HEK293T (cell line): ENCODE measurements around the gene RBBP4.

Experiments used
- CTCF ChIA-PET: fragments of 350-600 bp; formaldehyde crosslinking; extraction: SDS; loops from one replicate; lab custom pipeline; 2021; ENCODE audit warnings: antibody characterized with exemption, inconsistent platforms; lab: Yijun Ruan, JAX
- POLR2A ChIA-PET: fragments of 350-600 bp; formaldehyde crosslinking; extraction: SDS; loops from one replicate; lab custom pipeline; 2020; ENCODE audit warnings: antibody characterized with exemption, inconsistent platforms; lab: Yijun Ruan, JAX
- DNase-seq: peaks from one replicate; pipeline ENCODE4 v3.0.0; 2012; ENCODE audit warnings: mixed read lengths; ENCODE audit errors: extremely low spot score
- ARNT ChIP-seq: fragments of 450-650 bp; IDR thresholded peaks from 2 replicates; pipeline ENCODE4 v1.6.1; 2017; ENCODE audit warnings: mild to moderate bottlenecking
- BHLHE40 ChIP-seq: fragments of 450-650 bp; IDR thresholded peaks from 2 replicates; pipeline ENCODE4 v1.6.1; 2016; ENCODE audit warnings: mild to moderate bottlenecking, moderate library complexity, borderline replicate concordance
- CTBP1 ChIP-seq: fragments of 450-650 bp; IDR thresholded peaks from 2 replicates; pipeline ENCODE4 v1.6.1; 2016; ENCODE audit warnings: borderline replicate concordance
- ELF4 ChIP-seq: fragments of 450-650 bp; IDR thresholded peaks from 2 replicates; pipeline ENCODE4 v1.6.1; 2017; ENCODE audit warnings: antibody characterized with exemption
- FOXA1 ChIP-seq: fragments of 450-650 bp; IDR thresholded peaks from 2 replicates; pipeline ENCODE4 v1.6.1; 2016; ENCODE audit warnings: mild to moderate bottlenecking
- FOXK2 ChIP-seq: fragments of 450-650 bp; IDR thresholded peaks from 2 replicates; pipeline ENCODE4 v1.6.1; 2016; ENCODE audit warnings: mild to moderate bottlenecking
- FOXM1 ChIP-seq: fragments of 450-650 bp; IDR thresholded peaks from 2 replicates; pipeline ENCODE4 v1.6.1; 2017; ENCODE audit warnings: mild to moderate bottlenecking, borderline replicate concordance
- HDGF ChIP-seq: fragments of 450-650 bp; IDR thresholded peaks from 2 replicates; pipeline ENCODE4 v1.6.1; 2017; ENCODE audit warnings: antibody characterized with exemption, borderline replicate concordance
- L3MBTL2 ChIP-seq: fragments of 450-650 bp; conservative IDR thresholded peaks from 2 replicates; pipeline ENCODE4 v1.6.1; 2016; ENCODE audit warnings: mild to moderate bottlenecking
- LEF1 ChIP-seq: fragments of 450-650 bp; IDR thresholded peaks from 2 replicates; pipeline ENCODE4 v1.6.1; 2017; ENCODE audit warnings: mild to moderate bottlenecking, borderline replicate concordance
- NFRKB ChIP-seq: fragments of 450-650 bp; IDR thresholded peaks from 2 replicates; pipeline ENCODE4 v1.6.1; 2016; ENCODE audit warnings: mild to moderate bottlenecking, moderate library complexity
- SP1 ChIP-seq: fragments of 450-650 bp; IDR thresholded peaks from 2 replicates; pipeline ENCODE4 v1.6.1; 2017
- SUZ12 ChIP-seq: fragments of 450-650 bp; IDR thresholded peaks from 2 replicates; pipeline ENCODE4 v1.6.1; 2016; ENCODE audit warnings: mild to moderate bottlenecking
- TARDBP ChIP-seq: fragments of 450-650 bp; IDR thresholded peaks from 2 replicates; pipeline ENCODE4 v1.6.1; 2016
- ZNF384 ChIP-seq: fragments of 450-650 bp; IDR thresholded peaks from 2 replicates; pipeline ENCODE4 v1.6.1; 2016
- TF ChIP-seq, protein P1 (sequence below): fragments of 450-650 bp; IDR thresholded peaks from 2 replicates; pipeline ENCODE4 v1.6.1; 2016

RBBP4 gene

GRCh38 chr1:32612189-32612881, 38.7 kb upstream of the RBBP4 start:
- ChIA-PET POLR2A (interaction anchor here (0.8 to 2.2 kb wide), 13 partner anchors 8 to 218 kb away, joined by 3 to 12 read pairs (median 4); partner anchors contain the start of genes BSDC1 and RBBP4), CTCF (interaction anchor here (1.4 to 1.6 kb wide), 2 partner anchors 92 to 164 kb away, joined by 3 to 6 read pairs; no protein-coding TSS in a partner anchor)

GRCh38 chr1:32613472-32613871, 37.5 kb upstream of the RBBP4 start:
- POLR2A ChIA-PET = interaction anchor here (2.2 kb wide), 1 partner anchor 11 kb away, joined by 6 read pairs; no protein-coding TSS in a partner anchor
- TF ChIP-seq, protein P1, sequence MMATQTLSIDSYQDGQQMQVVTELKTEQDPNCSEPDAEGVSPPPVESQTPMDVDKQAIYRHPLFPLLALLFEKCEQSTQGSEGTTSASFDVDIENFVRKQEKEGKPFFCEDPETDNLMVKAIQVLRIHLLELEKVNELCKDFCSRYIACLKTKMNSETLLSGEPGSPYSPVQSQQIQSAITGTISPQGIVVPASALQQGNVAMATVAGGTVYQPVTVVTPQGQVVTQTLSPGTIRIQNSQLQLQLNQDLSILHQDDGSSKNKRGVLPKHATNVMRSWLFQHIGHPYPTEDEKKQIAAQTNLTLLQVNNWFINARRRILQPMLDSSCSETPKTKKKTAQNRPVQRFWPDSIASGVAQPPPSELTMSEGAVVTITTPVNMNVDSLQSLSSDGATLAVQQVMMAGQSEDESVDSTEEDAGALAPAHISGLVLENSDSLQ = peak; percentile 87
- TF ChIP-seq CTBP1 = no peak
- CTCF ChIA-PET = interaction anchor here (0.8 to 1.6 kb wide), 3 partner anchors 52 to 165 kb away, joined by 3 to 6 read pairs (median 4); no protein-coding TSS in a partner anchor
- DNase-seq = no peak

More at GRCh38 chr1:32612189-32612881, 38.7 kb upstream of the RBBP4 start:
- DNase-seq = peak; percentile 98
- TF ChIP-seq LEF1 (no peak), L3MBTL2 (peak; percentile 78), SUZ12 (no peak)

DNA sequence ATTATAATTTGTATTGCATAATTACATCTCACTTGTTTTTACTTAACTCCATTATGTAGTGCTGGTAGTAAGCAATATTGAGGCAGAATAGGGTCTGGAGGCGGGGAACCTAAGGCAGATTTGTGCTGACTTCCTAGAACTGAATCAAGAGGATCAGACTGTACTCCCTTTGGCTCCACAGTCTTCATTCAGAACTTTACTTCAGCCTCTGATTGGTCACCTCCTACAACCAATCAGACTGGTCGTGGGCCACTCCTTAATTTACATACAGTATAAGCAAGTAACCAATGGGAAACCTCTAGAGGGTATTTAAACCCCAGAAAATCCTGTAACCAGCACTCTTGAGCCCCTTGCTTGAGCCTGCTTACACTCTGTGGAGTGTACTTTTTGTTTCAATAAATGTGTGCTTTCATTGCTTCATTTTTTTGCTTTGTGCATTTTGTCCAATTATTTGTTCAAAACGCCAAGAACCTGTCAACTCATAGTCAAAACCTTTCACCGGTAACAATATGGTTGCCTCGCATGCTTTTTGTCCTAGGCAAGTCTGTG, 32.3 kb upstream of the RBBP4 start:
- TF ChIP-seq SP1 = no peak
- TF ChIP-seq ARNT = no peak
- no peak for TF ChIP-seq FOXA1
- TF ChIP-seq L3MBTL2 = no peak
- TF ChIP-seq BHLHE40 = no peak
- TF ChIP-seq, protein P1 = no peak
- DNase-seq = peak; percentile 36
- POLR2A ChIA-PET = no interaction called here
- CTCF ChIA-PET = no interaction called here

GRCh38 chr1:32619701-32620485, 31.1 kb upstream of the RBBP4 start:
- ChIA-PET POLR2A (interaction anchor here (1.7 kb wide), 1 partner anchor 8 kb away, joined by 6 read pairs; no protein-coding TSS in a partner anchor), CTCF (interaction anchor here (0.6 to 0.7 kb wide), 2 partner anchors 25 to 92 kb away, joined by 3 read pairs; no protein-coding TSS in a partner anchor)
- DNase-seq = no peak
- TF ChIP-seq BHLHE40 = no peak
- TF ChIP-seq CTBP1 = no peak
- TF ChIP-seq HDGF = no peak
- TF ChIP-seq FOXM1 = no peak
- no peak for TF ChIP-seq TARDBP
- no peak for TF ChIP-seq SP1
- TF ChIP-seq L3MBTL2 = no peak
- TF ChIP-seq, protein P1 = no peak
- no peak for TF ChIP-seq ELF4
- no peak for TF ChIP-seq NFRKB
- no peak for TF ChIP-seq ZNF384
- TF ChIP-seq SUZ12 = no peak
- no peak for TF ChIP-seq ARNT
- TF ChIP-seq FOXA1 = no peak
- no peak for TF ChIP-seq FOXK2
- no peak for TF ChIP-seq LEF1

DNA sequence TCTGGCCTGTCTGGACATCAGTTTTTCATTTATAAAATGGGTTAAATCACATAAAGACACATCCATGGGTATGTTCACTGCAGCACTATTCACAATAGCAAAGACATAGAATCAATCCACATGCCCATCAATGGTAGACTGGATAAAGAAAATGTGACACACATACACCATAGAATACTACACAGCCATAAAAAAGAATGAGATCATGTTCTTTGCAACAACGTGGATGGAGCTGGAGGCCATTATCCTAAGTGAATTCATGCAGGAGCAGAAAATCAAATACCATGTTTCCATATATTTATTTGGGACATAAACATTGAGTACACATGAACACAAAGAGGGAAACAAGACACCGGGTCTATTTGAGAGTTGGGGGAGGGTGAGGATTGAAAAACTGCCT, 28.8 kb upstream of the RBBP4 start:
- ChIA-PET POLR2A (interaction anchor here (1.0 kb wide), 1 partner anchor 10 kb away, joined by 3 read pairs; no protein-coding TSS in a partner anchor), CTCF (interaction anchor here (0.9 kb wide), 1 partner anchor 100 kb away, joined by 3 read pairs; no protein-coding TSS in a partner anchor)
- no peak for TF ChIP-seq FOXM1
- no peak for TF ChIP-seq FOXK2
- no peak for TF ChIP-seq HDGF
- no peak for TF ChIP-seq FOXA1
- no peak for TF ChIP-seq CTBP1
- TF ChIP-seq L3MBTL2 = no peak
- TF ChIP-seq SP1 = no peak
- TF ChIP-seq TARDBP = no peak
- TF ChIP-seq ARNT = no peak
- TF ChIP-seq ZNF384 = no peak
- TF ChIP-seq NFRKB = no peak
- no peak for DNase-seq
